CD4-positive, alpha-beta T cell treated with Interleukin-6 at 100 ng/mL for 8 hours (primary cell): ENCODE data around the gene DMD.

ENCODE experiments used
- DNase-seq: peaks from one replicate; pipeline ENCODE4 v3.0.0-alpha.2; 2020; ENCODE audit warnings: mixed read lengths, low spot score

The DMD gene

DNA sequence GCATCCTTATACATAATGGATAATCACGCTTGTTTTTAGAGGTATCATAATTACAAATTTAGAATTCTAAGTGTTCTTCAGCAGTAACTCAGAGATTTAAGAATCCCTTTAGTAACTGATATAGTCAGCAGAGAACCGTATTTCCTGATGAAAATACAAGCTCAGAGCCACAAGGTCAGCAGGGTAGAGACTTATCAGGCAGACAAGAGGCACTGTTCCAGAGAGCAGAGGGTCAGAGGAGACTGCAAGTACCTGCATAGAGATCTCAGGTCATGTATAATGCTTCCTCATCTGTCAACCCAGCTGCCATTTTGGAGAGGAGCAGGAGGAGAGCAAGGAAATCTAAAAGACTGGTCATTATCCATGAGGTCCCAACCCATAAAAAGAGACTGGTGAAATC, 1352.4 kb downstream of the DMD start:
- DNase-seq: no peak

DNA sequence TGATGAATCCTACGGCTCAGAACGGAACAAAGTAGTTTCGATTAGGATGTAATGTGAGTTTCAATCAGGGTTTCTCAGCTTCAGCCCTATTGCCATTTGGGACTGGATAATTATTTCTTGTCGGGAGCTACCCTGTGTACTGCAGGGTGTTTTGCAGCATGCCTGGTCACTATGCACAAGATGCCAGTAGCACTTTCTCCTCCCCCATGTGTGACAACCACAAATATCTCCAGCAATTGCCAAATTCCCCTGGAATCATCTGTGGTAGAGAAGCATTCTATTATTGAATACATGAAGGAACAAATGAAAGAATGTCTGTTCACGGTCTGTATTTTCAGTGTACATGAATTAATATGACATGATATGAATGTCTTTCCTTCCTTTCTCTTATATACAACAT, 1356.6 kb downstream of the DMD start:
- no peak for DNase-seq

DNA sequence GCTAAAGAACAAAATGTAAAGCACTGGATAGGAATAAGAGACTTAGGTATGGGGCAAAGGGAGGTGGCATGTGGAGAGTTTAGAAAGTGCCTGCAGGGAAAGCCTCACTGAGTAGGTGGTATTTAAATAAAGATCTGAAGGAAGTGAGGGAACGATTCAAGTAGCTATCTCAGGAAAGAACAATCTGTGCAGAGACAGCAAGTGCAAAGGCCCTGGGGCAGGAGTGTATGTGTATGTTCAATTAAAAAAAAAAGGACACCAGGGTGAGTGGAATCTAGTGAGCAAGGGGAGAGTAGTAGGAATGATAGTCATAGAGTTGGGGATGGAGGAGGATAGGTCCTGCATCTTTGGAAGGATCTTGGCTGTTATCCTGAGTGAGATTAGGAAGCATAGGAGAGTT, 1359.6 kb downstream of the DMD start:
- no peak for DNase-seq

DNA sequence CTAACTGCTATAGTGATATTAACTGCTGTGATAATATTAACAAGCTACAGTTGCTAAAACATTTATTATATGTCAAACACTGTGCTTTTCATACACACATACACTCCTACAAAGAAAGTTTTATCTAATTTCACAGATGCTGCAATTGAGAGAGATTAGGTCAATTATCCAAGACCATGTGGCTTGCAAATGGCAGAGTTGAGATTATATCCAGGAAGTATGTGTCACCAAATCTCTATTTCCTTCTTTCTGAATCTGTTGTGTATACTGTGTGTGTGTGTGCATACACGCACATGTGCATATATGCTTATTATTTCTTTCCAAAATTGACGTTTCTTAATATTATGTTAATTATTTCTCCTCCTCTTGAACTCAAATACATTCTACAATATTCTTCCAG, 1363.6 kb downstream of the DMD start:
- DNase-seq: no peak

DNA sequence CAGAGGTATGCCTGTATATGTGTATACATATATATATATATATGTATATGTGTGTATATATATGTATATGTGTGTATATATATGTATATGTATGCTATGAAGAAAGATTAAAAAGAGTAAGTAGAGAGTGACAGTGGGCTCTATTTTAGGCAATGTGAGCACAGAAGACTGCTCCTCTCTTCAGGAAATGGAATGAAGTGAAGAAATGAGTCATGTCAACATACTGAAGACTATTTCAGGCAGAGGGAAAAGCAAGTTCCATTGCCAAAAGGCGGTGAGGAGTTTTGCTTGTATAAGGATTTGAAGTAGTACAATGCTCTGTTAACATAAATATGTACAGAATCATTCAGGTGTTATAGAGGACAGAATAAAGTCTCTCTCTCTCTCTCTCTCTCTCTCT, 1366.3 kb downstream of the DMD start:
- DNase-seq: no peak

DNA sequence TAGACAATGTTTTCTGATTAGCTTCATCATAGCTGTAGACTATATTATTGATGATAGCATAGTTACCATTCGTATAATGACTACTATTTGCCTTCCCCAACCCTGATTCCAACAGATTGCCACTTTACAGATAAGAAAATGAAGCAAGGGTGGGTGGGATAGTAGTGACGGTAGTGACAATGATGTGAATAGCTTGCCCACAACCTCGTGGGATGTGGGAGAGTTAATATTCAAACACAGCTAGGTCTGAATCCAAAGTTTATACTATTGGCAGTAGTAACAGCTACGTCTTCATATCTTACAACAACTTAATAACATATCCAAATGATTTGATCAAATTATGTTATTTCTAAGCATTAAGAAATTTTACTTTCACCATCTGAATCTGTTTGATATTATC, 1372.7 kb downstream of the DMD start:
- DNase-seq: no peak

DNA sequence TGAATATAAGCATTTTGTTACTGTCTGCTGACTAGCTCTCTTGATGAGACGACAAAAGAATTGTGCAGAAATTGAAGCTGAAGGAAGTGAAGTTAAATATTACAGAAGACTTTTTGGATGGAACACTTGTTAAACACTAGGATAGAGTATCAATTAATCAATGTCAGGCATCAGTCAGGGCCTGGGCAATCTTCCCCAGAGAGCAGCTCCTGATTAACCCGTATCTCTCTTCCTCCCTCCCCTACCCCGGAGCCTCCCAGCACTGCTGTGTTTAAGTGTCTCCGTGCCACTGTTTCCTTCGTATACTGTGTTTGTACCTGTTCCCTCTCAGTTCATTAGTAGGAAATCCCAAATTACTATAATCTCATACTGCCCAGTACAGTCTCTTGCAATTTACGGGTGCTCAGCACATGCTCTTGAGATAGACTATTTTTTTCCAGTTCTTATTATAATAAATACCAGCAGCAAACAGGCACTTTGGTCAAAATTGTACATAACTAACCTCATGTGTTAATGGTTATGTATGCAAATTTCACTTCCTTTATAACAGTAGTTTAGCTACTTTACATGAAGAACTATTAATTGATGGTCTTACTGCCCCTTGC, 1373.8 kb downstream of the DMD start:
- DNase-seq: no peak

DNA sequence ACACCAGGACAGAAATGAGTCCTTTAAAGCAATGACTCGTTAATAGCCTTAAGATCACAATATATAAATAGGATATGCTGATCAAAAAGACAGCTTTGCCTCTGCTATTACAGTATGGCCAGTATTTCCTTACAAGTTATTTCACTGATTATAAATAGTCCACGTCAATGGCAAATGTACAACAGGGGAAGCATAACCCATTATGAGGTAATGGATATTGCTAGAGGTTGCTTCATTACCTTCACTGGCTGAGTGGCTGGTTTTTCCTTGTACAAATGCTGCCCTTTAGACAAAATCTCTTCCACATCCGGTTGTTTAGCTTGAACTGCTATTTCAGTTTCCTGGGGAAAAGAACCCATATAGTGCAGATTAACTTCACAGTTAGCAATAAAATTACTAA, 1374.9 kb downstream of the DMD start:
- no peak for DNase-seq

DNA sequence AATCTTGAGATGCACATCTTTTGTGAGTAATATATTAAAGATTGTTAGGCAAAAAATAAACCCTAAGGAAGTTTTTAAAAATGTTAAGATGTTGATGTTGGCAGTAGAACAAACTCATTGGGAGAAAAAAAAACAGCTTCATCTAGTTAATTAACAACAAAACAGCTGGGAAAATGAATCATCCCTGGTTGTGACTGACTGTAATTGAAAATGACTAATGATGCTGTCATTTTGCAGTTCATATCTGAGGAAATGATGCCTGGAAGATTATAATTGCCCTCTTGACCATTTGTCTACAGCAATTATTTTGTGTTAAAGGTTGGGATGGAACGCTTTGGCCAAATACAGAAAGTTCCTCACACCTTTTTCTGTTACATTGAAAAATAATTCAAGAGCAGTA, 1379.1 kb downstream of the DMD start:
- DNase-seq: no peak

DNA sequence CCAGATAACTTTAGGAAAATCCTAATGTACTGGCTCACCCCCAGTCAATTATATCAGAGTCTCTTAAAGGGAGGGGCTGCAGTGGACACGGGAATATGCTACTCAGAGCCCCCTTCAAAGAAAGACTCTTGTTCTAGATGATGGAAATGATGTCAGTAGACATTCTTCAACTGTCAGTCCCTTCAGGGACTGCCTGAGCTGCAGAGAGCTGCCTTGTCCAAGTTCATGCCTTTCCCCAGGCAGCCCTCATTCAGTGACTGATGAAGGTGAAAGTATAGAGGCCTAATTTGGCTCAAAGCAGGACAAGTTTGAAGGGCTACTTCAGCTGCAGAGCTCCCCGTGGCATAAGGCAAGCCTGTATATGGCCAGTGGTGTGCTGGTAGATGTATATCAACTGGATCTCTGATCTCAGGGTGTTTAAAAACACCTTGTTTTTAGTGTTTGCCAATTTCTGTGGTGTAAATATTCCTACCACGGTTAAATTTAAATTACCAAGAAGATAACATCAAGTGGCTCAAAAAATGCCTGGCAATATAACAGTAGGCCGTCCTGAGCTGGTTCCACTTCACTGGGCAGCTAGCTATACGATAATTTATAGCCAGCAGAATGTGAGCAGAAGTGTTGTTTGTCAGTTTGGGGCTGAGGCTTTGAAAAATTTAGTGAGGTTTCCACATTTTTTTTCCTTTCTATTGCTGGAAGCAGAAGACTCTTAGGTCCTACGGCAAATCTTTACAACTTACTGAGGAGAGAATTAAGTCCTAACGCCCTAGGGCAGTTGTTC, 1390.7 kb downstream of the DMD start:
- no peak for DNase-seq

DNA sequence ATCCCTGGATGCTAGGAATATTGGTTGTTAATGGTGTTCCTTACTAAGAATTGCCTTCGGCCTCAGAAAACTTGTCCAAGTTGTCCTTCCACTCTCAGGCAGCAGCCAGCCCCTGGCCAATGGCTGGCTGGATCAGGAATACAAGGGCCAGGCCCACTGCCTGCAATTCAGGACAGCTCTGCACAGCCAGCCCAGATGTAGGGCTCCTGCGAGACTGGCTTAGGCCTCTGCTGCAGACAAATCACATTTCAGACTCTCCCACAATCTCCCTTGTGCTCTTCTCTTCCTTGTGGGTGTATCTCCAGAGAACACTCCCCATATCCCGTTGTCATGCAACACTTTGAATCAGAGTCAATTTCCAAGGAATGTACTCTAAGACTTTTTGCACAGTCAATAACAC, 1391.9 kb downstream of the DMD start:
- no peak for DNase-seq

DNA sequence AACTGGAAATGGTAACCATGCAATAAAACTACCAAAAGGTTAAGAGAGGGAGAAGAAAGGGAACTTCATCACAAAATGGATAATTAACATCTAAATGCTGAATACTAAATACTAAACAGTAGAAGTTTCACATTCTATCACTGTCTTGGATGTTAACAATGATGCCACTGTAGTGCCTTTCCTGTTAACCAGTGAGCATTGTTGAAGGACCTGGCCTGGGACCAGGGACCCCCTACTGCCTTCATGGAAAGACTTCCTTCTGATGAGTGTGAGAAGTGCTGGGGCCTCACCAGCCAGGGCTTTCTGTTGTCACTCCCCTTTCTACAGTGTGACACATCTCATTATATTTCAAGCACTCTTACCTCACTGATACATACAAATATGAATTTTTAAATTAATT, 1400.2 kb downstream of the DMD start:
- no peak for DNase-seq

DNA sequence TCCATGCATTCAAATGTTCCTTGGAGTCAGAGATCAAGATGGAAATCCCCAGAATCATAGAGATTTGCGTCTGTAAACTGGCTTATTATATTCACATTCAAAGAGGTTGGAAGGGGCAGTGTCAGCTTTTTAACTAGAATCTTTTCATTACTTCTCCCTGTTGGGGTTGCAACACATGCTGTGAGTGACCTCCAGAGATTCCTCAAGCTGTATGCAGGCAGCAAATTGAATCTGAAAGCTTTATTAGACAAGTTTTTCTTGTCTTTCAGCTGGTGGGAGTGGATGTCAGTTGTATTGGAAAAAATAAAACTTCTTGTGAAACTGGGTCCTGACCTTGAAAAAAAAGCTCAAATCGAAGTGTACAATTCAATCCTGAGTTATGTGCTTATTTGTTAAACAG, 1403.0 kb downstream of the DMD start:
- no peak for DNase-seq

DNA sequence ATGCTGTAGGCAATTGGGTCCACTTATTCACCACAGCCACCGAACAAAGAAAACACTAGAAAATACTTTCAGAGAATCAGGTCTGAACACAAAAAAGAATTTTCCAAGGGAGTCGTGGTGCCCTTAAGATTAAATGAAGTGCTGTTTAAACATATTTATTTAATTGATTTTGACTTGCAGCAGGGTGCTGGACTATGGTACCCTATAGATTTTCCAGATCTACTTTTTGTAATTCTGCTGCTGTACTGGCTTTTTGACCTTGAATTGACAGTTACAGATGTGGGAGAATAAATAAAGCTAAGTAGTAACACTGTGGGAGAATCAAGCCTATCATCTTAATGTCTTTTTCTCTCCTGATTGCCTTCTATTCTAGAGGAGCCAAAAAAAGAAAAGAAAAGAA, 1404.2 kb downstream of the DMD start:
- no peak for DNase-seq

DNA sequence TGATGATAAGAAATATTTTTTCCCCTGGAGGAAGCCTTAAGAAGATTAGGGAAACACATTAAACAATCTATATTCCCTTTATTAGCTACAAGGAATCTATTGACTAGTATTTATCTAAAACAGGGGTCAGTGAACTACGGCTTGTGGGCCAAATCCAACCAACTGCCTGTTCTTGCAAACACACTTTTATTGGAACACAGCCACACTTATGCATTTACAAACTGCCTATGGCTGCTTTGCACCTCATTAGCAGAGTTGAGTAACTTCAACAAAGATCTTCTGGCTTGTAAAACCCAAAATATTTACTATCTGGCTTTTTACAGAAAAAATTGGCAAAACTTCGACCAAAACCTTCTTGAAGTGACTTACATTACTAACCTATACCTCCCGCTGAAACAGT, 1405.6 kb downstream of the DMD start:
- DNase-seq: no peak

DNA sequence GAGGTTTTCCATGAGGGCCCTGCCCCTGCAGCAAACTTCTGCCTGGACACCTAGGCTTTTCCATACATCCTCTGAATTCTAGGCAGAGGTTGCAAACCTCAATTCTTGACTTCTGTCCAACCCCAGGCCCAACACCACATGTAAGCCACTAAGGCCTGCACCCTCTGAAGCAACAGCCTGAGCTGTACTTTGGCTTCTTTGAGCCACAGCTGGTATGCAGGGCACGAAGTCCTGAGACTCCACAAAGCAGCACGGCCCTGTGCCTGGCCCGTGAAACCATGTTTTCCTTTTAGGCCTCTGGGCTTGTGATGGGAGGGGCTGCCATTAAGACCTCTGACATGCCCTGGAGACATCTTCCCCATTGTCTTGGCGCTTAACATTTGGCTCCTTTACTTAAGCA, 1411.1 kb downstream of the DMD start:
- DNase-seq: no peak

DNA sequence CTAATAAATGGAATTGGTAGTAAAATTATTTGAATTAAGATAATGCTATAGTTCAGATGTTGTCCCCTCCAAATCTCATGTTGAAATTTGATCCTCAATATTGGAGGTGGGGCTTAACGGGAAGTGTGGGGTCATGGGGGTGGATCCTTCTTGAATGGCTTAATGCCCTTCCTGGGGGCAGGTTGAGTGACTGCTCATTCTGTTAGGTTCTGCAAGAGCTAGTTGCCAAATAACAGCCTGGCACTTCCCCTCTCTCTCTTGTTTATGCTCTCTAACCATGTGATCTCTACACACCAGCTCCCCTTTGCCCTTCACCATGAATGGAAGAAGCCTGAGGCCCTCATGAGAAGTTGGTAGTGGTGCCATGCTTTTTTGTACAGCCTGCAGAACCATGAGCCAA, 1414.7 kb downstream of the DMD start:
- DNase-seq: no peak

DNA sequence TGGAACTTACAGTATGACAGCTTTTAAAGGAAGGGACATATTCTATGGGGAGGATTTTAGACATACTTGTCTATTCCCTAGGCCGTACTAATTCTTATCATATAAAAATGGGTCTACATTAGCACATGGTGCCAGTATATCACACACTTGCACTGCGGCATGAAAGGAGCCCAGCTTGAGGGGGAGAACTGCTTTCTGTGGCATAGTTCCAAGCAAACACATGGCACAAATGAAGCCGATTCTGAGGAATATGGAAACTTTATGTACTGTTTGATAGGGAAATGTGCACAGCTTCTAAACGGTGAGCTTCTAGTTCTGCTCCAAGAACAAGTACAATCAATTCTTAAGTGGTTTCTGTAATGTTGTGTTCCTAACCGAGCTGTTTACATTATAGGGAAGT, 1463.9 kb downstream of the DMD start:
- DNase-seq: no peak

DNA sequence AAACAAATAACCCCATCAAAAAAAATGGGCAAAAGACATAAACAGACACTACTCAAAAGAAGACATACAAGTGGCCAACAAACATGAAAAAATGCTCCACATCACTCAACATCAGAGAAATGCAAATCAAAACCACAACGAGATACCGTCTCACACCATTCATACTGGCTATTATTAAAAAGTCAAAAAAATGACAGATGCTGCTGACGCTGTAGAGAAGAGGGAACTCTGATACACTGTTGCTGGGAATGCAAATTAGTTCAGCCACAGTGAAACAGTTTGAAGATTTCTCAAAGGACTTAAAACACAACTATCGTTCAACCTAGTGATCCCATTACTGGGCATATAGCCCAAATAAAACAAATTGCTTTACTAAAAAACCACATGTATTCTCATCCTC, 1468.3 kb downstream of the DMD start:
- DNase-seq: no peak

DNA sequence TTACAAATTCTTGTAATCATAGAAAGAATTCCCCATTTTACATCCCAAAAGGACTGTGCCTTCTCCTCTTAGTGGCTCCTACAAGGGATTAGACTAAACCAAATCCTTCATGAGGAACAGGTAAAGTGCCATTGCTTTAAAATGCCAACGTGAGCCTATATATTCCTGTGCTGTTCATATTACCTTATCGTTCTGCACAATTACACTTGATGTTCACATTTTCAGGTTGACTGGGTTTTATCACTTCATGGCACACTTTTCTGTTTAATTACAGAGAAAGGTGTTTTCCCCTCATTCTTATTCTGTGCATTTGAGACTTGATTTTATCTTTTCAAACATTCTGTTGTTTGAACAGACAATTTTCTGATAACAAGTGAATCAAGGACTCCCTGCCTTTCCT, 1493.9 kb downstream of the DMD start:
- DNase-seq: no peak

DNA sequence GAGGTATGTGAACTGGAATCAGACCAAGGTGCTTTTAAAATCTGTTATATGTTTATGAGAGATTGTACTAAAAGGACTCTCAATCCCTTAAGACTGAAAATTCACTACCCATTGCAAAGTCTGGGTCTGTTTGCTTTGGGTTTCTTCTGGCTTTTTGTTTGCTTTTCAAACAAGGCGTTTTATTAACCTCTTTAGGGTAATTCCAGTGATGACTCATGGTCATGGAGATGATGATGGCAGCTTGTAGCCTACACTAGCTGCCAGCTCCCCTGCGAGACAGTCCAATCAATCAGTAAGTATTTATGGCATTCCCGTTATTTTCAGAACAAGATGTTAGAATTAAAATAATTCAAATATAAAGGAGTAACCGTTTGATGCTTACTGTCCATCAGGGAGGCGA, 1495.7 kb downstream of the DMD start:
- no peak for DNase-seq

DNA sequence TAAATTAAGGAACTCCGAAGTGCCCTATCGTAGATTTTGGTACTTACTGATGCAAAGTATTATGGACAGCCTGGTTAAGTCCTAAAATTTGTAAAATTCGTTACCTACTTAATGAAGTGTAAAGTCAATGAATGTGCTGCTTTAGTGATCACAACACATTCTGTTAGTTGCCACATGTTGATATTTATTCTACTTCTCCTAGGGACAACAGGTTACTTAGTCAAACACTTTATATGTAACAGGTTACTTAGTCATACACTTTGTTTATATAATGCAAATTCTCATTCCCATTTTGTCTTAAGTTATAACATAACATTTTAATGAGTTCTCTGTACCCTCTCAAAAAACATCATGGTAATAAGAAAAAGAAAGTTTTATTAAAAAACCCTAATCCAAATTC, 1496.6 kb downstream of the DMD start:
- DNase-seq: no peak

DNA sequence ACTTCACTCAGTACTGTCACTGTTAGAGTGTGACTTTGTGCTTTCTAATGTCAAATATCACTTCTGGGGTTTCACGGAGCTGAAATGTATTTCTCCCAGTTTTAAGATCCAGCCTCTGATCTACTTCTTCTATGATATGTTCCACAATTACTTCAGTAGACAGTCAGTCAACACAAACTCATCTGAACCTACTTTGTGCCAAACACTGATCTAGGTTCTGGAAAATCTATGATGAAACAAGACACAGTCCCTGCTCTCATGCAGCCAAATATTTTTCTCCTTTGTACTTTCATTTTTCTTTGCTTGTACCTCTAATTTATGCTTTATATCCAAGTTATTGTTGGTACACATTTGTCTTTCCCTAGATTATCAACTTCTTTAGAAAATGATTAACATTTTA, 1498.2 kb downstream of the DMD start:
- no peak for DNase-seq

DNA sequence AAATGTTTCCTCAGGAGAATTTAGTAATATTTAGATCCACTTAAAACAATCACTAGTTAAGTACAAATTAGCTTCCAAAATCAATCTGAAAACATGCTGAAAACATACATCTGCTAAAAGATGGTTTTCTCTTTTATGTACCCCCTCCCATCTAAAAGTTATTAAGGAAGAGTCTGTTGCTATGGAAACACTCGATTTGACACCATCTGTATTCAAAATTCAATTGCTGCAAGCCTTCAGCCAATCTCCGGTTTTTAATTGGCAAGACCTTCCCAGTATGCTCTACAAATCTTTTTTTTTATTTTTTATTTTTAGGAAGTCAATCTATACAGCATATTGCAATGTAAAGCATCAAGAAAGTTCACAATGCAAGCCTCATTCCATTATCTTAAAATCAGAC, 1500.2 kb downstream of the DMD start:
- DNase-seq: no peak
